IMR-90 (cell line): ENCODE results near the gene REST. TPM values are rescaled to one million over a fixed set of nuclear protein-coding genes. Genes with fewer than 3 reads are reported as not detected.

ENCODE experiments used
- ATAC-seq: fragments of 200-7000 bp; cut with Tn5 transposase; 2 replicates; pipeline ENCODE4 v1.9.1; 2020; ENCODE audit warnings: low read depth, mild to moderate bottlenecking, moderate library complexity
- BruUV-seq: library from RNA; stranded (reverse); fragments of 400-500 nt; replicated peaks from 2 replicates; lab custom pipeline; 2021; lab: Mats Ljungman, UMichigan
- CTCF ChIA-PET: fragments of 300-600 bp; formaldehyde crosslinking; extraction: SDS; loops from one replicate; lab custom pipeline; 2021; ENCODE audit warnings: antibody characterized with exemption; lab: Yijun Ruan, JAX
- POLR2A ChIA-PET: fragments of 300-600 bp; sonication (Branson Sonifier 250); formaldehyde crosslinking; loops from one replicate; lab custom pipeline; 2022; ENCODE audit warnings: antibody characterized with exemption; ENCODE audit not compliant: unreplicated experiment; lab: Charles Lee
- DNase-seq: peaks from one replicate; pipeline ENCODE4 v3.0.0; 2013
- H2AFZ ChIP-seq: replicated peaks from 2 replicates; pipeline ENCODE3; 2013; ENCODE audit warnings: low read length, mild to moderate bottlenecking; ENCODE audit not compliant: poor library complexity
- H2AK5ac ChIP-seq: 2 replicates; pipeline ENCODE4 v1.6.1; 2013; ENCODE audit warnings: low read depth, low read length, inconsistent platforms
- H2AK9ac ChIP-seq: replicated peaks from 2 replicates; pipeline ENCODE3; 2013; ENCODE audit warnings: mild to moderate bottlenecking, low read depth, low read length, moderate library complexity; ENCODE audit not compliant: poor library complexity
- H2BK120ac ChIP-seq: 2 replicates; pipeline ENCODE4 v1.6.1; 2013; ENCODE audit warnings: low read depth, low read length, inconsistent platforms
- H2BK15ac ChIP-seq: 3 replicates; pipeline ENCODE4 v1.6.1; 2013; ENCODE audit warnings: low read depth, low read length, inconsistent platforms
- H2BK20ac ChIP-seq: 2 replicates; pipeline ENCODE4 v1.6.1; 2013; ENCODE audit warnings: low read depth, mild to moderate bottlenecking, inconsistent platforms, low read length, moderate library complexity
- H2BK5ac ChIP-seq: 2 replicates; pipeline ENCODE4 v1.6.1; 2013; ENCODE audit warnings: mild to moderate bottlenecking, low read depth, low read length, inconsistent platforms; ENCODE audit not compliant: poor library complexity, severe bottlenecking
- H3K14ac ChIP-seq: replicated peaks from 2 replicates; pipeline ENCODE4 v1.6.1; 2013; ENCODE audit warnings: low read depth, low read length, inconsistent platforms
- H3K18ac ChIP-seq: 2 replicates; pipeline ENCODE4 v1.6.1; 2013; ENCODE audit warnings: low read depth, low read length, control low read depth
- H3K23ac ChIP-seq: 2 replicates; pipeline ENCODE4 v1.6.1; 2013; ENCODE audit warnings: low read depth, low read length, inconsistent platforms
- H3K27ac ChIP-seq: 2 replicates; pipeline ENCODE4 v1.5.1; 2013; ENCODE audit warnings: mild to moderate bottlenecking, control low read depth, low read length; ENCODE audit not compliant: insufficient read depth
- H3K27me3 ChIP-seq: 2 replicates; pipeline ENCODE4 v1.6.1; 2013; ENCODE audit warnings: low read length; ENCODE audit not compliant: control insufficient read depth, insufficient read depth
- H3K36me3 ChIP-seq: 2 replicates; pipeline ENCODE4 v1.6.1; 2013; ENCODE audit warnings: low read length, mixed read lengths; ENCODE audit not compliant: control insufficient read depth, insufficient read depth
- H3K4ac ChIP-seq: 2 replicates; pipeline ENCODE4 v1.6.1; 2013; ENCODE audit warnings: low read depth, low read length, inconsistent platforms
- H3K4me1 ChIP-seq: 2 replicates; pipeline ENCODE4 v1.6.1; 2013; ENCODE audit warnings: low read length, mixed read lengths; ENCODE audit not compliant: control insufficient read depth, insufficient read depth
- H3K4me2 ChIP-seq: 2 replicates; pipeline ENCODE4 v1.6.1; 2013; ENCODE audit warnings: low read depth, mild to moderate bottlenecking, control low read depth, low read length, moderate library complexity
- H3K4me3 ChIP-seq: 2 replicates; pipeline ENCODE4 v1.5.1; 2013; ENCODE audit warnings: low read depth, mild to moderate bottlenecking, control low read depth, low read length, moderate library complexity; ENCODE audit not compliant: insufficient read depth
- H3K56ac ChIP-seq: 2 replicates; pipeline ENCODE4 v1.6.1; 2013; ENCODE audit warnings: low read length, inconsistent platforms; ENCODE audit not compliant: insufficient read depth; ENCODE audit errors: extremely low read depth
- H3K79me1 ChIP-seq, 2 experiments: 2 replicates each; pipeline ENCODE4 v1.6.1; 2013; ENCODE audit warnings: low read length in 2 of 2, inconsistent platforms in 1 of 2, low read depth in 1 of 2
- H3K9ac ChIP-seq: 2 replicates; pipeline ENCODE4 v1.6.1; 2013; ENCODE audit warnings: low read depth, low read length, control low read depth
- H3K9me1 ChIP-seq: 2 replicates; pipeline ENCODE4 v1.6.1; 2013; ENCODE audit warnings: low read length, inconsistent platforms; ENCODE audit not compliant: insufficient read depth
- H3K9me3 ChIP-seq: 2 replicates; pipeline ENCODE4 v1.6.1; 2013; ENCODE audit warnings: low read length; ENCODE audit not compliant: control insufficient read depth, insufficient read depth
- H4K20me1 ChIP-seq: 2 replicates; pipeline ENCODE4 v1.6.1; 2013; ENCODE audit warnings: low read length, inconsistent platforms; ENCODE audit not compliant: insufficient read depth
- H4K5ac ChIP-seq: 2 replicates; pipeline ENCODE4 v1.6.1; 2013; ENCODE audit warnings: mild to moderate bottlenecking, low read depth, low read length, control low read depth
- H4K8ac ChIP-seq, 2 experiments: 2 replicates each; pipeline ENCODE4 v1.6.1; 2013; ENCODE audit warnings: low read depth in 2 of 2, low read length in 2 of 2, control low read depth in 1 of 2, inconsistent platforms in 1 of 2
- H4K91ac ChIP-seq: 2 replicates; pipeline ENCODE4 v1.6.1; 2013; ENCODE audit warnings: low read depth, low read length, inconsistent platforms; ENCODE audit not compliant: insufficient read depth
- BHLHE40 ChIP-seq: fragments of 150-350 bp; IDR thresholded peaks from 2 replicates; pipeline ENCODE4 v1.6.1; 2016; ENCODE audit warnings: mild to moderate bottlenecking, low read depth, low read length
- CEBPB ChIP-seq: IDR thresholded peaks from 2 replicates; pipeline ENCODE4 v1.6.1; 2012; ENCODE audit warnings: low read depth, low read length, improper control_type of control experiment
- CHD1 ChIP-seq: IDR thresholded peaks from 2 replicates; pipeline ENCODE4 v1.6.1; 2012; ENCODE audit warnings: low read depth, low read length, improper control_type of control experiment
- FOS ChIP-seq: fragments of 150-350 bp; IDR thresholded peaks from 2 replicates; pipeline ENCODE4 v1.6.1; 2016; ENCODE audit warnings: low read depth, low read length
- MAFK ChIP-seq: IDR thresholded peaks from 2 replicates; pipeline ENCODE4 v1.6.1; 2012; ENCODE audit warnings: low read depth, low read length, improper control_type of control experiment
- MAZ ChIP-seq: IDR thresholded peaks from 2 replicates; pipeline ENCODE4 v1.6.1; 2012; ENCODE audit warnings: low read depth, mild to moderate bottlenecking, low read length, improper control_type of control experiment, moderate library complexity, borderline replicate concordance
- MXI1 ChIP-seq: IDR thresholded peaks from 2 replicates; pipeline ENCODE4 v1.6.1; 2012; ENCODE audit warnings: low read depth, mild to moderate bottlenecking, low read length, moderate library complexity, borderline replicate concordance
- NFE2L2 ChIP-seq: fragments of 150-350 bp; IDR thresholded peaks from 2 replicates; pipeline ENCODE4 v1.6.1; 2016; ENCODE audit warnings: low read depth, mild to moderate bottlenecking, low read length
- POLR2A ChIP-seq: IDR thresholded peaks from 2 replicates; pipeline ENCODE4 v1.6.1; 2012; ENCODE audit warnings: mild to moderate bottlenecking, low read depth, low read length
- RAD21 ChIP-seq: IDR thresholded peaks from 2 replicates; pipeline ENCODE4 v1.6.1; 2012; ENCODE audit warnings: low read length, improper control_type of control experiment
- RCOR1 ChIP-seq: IDR thresholded peaks from 2 replicates; pipeline ENCODE4 v1.6.1; 2012; ENCODE audit warnings: mild to moderate bottlenecking, low read length, improper control_type of control experiment; ENCODE audit not compliant: insufficient replicate concordance
- RFX5 ChIP-seq: IDR thresholded peaks from 2 replicates; pipeline ENCODE4 v1.8.0; 2012; ENCODE audit warnings: low read depth, mild to moderate bottlenecking, low read length, moderate library complexity
- SMC3 ChIP-seq: fragments of 150-350 bp; IDR thresholded peaks from 2 replicates; pipeline ENCODE4 v1.6.1; 2016; ENCODE audit warnings: low read depth, mild to moderate bottlenecking, antibody characterized with exemption, low read length, moderate library complexity
- WGBS, 2 experiments: methylation state at CpG; one replicate each; pipeline versions ENCODE4 v1.1.5 to v1.1.7; 2013; ENCODE audit warnings: missing lambda C conversion rate in 2 of 2; ENCODE audit not compliant: insufficient read length in 1 of 2; ENCODE audit errors: extremely low coverage in 2 of 2; 5-methylcytosine and 5-hydroxymethylcytosine counted together
- dilution Hi-C: fragments of 300-500 bp; cut with HindIII; formaldehyde crosslinking; loops from one replicate; pipeline ENCODE4 v1.14.3; 2018; ENCODE audit warnings: low sequenced_read_pairs; ENCODE audit not compliant: unreplicated experiment
- in situ Hi-C: fragments of 300-500 bp; cut with MboI; formaldehyde crosslinking; loops from 3 replicates; pipeline ENCODE4 v1.14.3; 2019; ENCODE audit warnings: low sequenced_read_pairs, inconsistent platforms, mixed read lengths
- intact Hi-C: fragments of 100-400 bp; cut with micrococcal nuclease; formaldehyde crosslinking; loops from 2 replicates; pipeline ENCODE4 v1.10.0; 2022
- polyA plus RNA-seq, 3 experiments: library from polyadenylated mRNA; depleted of rRNA; stranded (reverse); fragments of >200 nt; gene quantifications; 2 replicates each; pipeline ENCODE4 v1.2.3, GENCODE V29; 2012; ENCODE audit warnings: low replicate concordance in 1 of 3
- total RNA-seq: library from RNA; depleted of rRNA; stranded (reverse); fragments of >200 nt; gene quantifications from 2 replicates; pipeline ENCODE4 v1.2.3, GENCODE V29; 2012
- TF ChIP-seq, protein P1 (sequence below): fragments of 150-350 bp; IDR thresholded peaks from 2 replicates; pipeline ENCODE4 v1.6.1; 2017; ENCODE audit warnings: mild to moderate bottlenecking, antibody characterized with exemption, low read length, low read depth
- TF ChIP-seq, protein P2 (sequence below): fragments of 150-350 bp; IDR thresholded peaks from 2 replicates; pipeline ENCODE4 v1.6.1; 2016; ENCODE audit warnings: low read depth, mild to moderate bottlenecking, low read length, moderate library complexity, borderline replicate concordance
- TF ChIP-seq, protein P3 (sequence below): conservative IDR thresholded peaks from 2 replicates; pipeline ENCODE4 v1.5.1; 2012; ENCODE audit warnings: mild to moderate bottlenecking, low read depth, low read length, improper control_type of control experiment

The REST gene
- total and polyA plus RNA-seq, 2 of the 4 experiments (the other 2 are of a cell fraction): 10.0 to 66.9 TPM

DNA sequence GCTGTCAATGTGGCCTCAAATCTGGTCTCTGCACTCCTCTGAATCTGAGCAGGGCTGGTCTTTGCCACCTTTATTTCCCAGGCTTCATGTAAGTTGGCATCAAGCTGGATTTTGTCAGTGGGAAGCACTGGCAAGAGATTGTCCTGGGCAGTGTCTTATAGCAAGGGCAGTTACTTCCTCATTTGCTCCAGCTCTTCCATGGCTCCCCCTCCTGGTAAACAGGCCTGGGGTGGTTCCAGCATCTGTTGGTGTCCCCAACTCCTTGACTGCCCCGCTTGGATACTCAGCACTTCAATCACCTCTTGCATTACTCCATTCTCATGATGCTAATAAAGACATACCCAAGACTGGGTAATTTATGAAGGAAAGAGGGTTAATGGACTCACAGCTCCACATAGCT, 15.0 kb upstream of the REST start:
- Histone ChIP-seq H3K4ac (no peak overlapping the region), H3K9me1 (no peaks in the 10 kb centered on the region), H3K9ac (no peak overlapping the region), H2BK15ac (no peak overlapping the region), H3K79me1 (no peaks in the 10 kb centered on the region), H4K20me1 (no peaks in the 10 kb centered on the region), H3K18ac (no peak overlapping the region), H3K56ac (no peak overlapping the region), H3K4me1 (no peaks in the 10 kb centered on the region), H2AFZ (no peak overlapping the region), H3K23ac (no peak overlapping the region), H4K8ac (no peak overlapping the region), H3K4me3 (no peak overlapping the region), H2AK9ac (no peak overlapping the region), H3K4me2 (no peak overlapping the region), H2BK5ac (no peak overlapping the region), H3K27ac (no peak overlapping the region), H3K14ac (no peak overlapping the region), H4K5ac (no peak overlapping the region), H3K9me3 (no peaks in the 10 kb centered on the region), H3K27me3 (peaks cover 3% of the 10 kb centered on the region; the same call in 1 of the 2 replicates), H2BK20ac (no peak overlapping the region), H4K91ac (no peak overlapping the region), H2AK5ac (no peak overlapping the region), H3K36me3 (no peaks in the 10 kb centered on the region), H2BK120ac (no peak overlapping the region)
- no TSS peak for BruUV-seq
- no peak for DNase-seq
- no peak for ATAC-seq
- intact Hi-C loops: no loop called here
- dilution Hi-C loops: no loop called here
- TF ChIP-seq MAFK: no peak
- no peak for TF ChIP-seq RCOR1
- TF ChIP-seq NFE2L2: no peak
- no peak for TF ChIP-seq MAZ
- TF ChIP-seq RAD21: no peak
- TF ChIP-seq MXI1: no peak
- TF ChIP-seq SMC3: no peak
- no peak for TF ChIP-seq FOS
- TF ChIP-seq, protein P1, sequence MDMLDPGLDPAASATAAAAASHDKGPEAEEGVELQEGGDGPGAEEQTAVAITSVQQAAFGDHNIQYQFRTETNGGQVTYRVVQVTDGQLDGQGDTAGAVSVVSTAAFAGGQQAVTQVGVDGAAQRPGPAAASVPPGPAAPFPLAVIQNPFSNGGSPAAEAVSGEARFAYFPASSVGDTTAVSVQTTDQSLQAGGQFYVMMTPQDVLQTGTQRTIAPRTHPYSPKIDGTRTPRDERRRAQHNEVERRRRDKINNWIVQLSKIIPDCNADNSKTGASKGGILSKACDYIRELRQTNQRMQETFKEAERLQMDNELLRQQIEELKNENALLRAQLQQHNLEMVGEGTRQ: no peak
- no peak for TF ChIP-seq CHD1
- TF ChIP-seq, protein P2, sequence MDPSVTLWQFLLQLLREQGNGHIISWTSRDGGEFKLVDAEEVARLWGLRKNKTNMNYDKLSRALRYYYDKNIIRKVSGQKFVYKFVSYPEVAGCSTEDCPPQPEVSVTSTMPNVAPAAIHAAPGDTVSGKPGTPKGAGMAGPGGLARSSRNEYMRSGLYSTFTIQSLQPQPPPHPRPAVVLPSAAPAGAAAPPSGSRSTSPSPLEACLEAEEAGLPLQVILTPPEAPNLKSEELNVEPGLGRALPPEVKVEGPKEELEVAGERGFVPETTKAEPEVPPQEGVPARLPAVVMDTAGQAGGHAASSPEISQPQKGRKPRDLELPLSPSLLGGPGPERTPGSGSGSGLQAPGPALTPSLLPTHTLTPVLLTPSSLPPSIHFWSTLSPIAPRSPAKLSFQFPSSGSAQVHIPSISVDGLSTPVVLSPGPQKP: no peak
- TF ChIP-seq, protein P3, sequence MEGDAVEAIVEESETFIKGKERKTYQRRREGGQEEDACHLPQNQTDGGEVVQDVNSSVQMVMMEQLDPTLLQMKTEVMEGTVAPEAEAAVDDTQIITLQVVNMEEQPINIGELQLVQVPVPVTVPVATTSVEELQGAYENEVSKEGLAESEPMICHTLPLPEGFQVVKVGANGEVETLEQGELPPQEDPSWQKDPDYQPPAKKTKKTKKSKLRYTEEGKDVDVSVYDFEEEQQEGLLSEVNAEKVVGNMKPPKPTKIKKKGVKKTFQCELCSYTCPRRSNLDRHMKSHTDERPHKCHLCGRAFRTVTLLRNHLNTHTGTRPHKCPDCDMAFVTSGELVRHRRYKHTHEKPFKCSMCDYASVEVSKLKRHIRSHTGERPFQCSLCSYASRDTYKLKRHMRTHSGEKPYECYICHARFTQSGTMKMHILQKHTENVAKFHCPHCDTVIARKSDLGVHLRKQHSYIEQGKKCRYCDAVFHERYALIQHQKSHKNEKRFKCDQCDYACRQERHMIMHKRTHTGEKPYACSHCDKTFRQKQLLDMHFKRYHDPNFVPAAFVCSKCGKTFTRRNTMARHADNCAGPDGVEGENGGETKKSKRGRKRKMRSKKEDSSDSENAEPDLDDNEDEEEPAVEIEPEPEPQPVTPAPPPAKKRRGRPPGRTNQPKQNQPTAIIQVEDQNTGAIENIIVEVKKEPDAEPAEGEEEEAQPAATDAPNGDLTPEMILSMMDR: no peak
- no peak for TF ChIP-seq CEBPB
- TF ChIP-seq RFX5: no peak
- TF ChIP-seq POLR2A: no peak
- TF ChIP-seq BHLHE40: no peak
- in situ Hi-C loops: no loop called here
- POLR2A ChIA-PET: no interaction called here
- no CpG with 5 or more reads among the region's 1 CpG for WGBS, 2 experiments
- CTCF ChIA-PET: no interaction called here
